SK-N-SH (cell line): ENCODE data around the gene ADAMTS10. TPM values are rescaled to one million over a fixed set of nuclear protein-coding genes. Genes with fewer than 3 reads are reported as not detected.

Source experiments
- CTCF ChIA-PET: fragments of 300-600, 350-600 bp; formaldehyde crosslinking; extraction: SDS; loops from one replicate; lab custom pipeline; 2021; lab: Yijun Ruan, JAX
- POLR2A ChIA-PET: fragments of 350-600 bp; sonication (Branson Sonifier 250); formaldehyde crosslinking; extraction: SDS; loops from one replicate; lab custom pipeline; 2020; ENCODE audit warnings: antibody characterized with exemption, inconsistent platforms; lab: Yijun Ruan, JAX
- DNase-seq: peaks from one replicate; pipeline ENCODE4 v3.0.0; 2012
- H2AFZ ChIP-seq: fragments of 200-600 bp; sonication (generic); 2 replicates; pipeline ENCODE4 v1.8.1; 2016; ENCODE audit warnings: antibody characterized with exemption, mild to moderate bottlenecking, low read depth
- H3F3A ChIP-seq: fragments of 200-600 bp; sonication (generic); replicated peaks from 2 replicates; pipeline ENCODE3; 2016; ENCODE audit warnings: antibody characterized with exemption, mild to moderate bottlenecking; ENCODE audit not compliant: insufficient read depth
- H3K27ac ChIP-seq, 2 experiments: fragments of 200-500 bp in 1 of 2; fragments of 200-600 bp in 1 of 2; sonication (Bioruptor generic) in 1 of 2; sonication (generic), shearing (Covaris generic) in 1 of 2; 2 replicates each; pipeline versions ENCODE4 v1.5.1 to v1.6.1; 2014 to 2016; ENCODE audit warnings: low read depth in 2 of 2, inconsistent platforms in 1 of 2, low read length in 1 of 2, mild to moderate bottlenecking in 1 of 2, mixed read lengths in 1 of 2
- H3K27me3 ChIP-seq: fragments of 200-600 bp; sonication (generic), shearing (Covaris generic); 2 replicates; pipeline ENCODE4 v1.6.1; 2016; ENCODE audit warnings: mixed run types; ENCODE audit not compliant: insufficient read depth
- H3K36me3 ChIP-seq, 2 experiments: fragments of 200-500 bp in 1 of 2; fragments of 200-600 bp in 1 of 2; sonication (Bioruptor generic) in 1 of 2; sonication (generic) in 1 of 2; replicated peaks in 1 of 2; 2 replicates each; pipeline versions ENCODE3 to v1.5.1; 2014 to 2016; ENCODE audit warnings: low read length in 1 of 2, mild to moderate bottlenecking in 1 of 2; ENCODE audit not compliant: insufficient read depth in 2 of 2, control insufficient read depth in 1 of 2
- H3K4me1 ChIP-seq, 2 experiments: fragments of 200-500 bp in 1 of 2; fragments of 200-600 bp in 1 of 2; sonication (Bioruptor generic) in 1 of 2; sonication (generic), shearing (Covaris generic) in 1 of 2; 2 replicates each; pipeline versions ENCODE4 v1.5.1 to v1.6.1; 2014 to 2016; ENCODE audit warnings: low read depth in 1 of 2, low read length in 1 of 2, mixed run types in 1 of 2; ENCODE audit not compliant: insufficient read depth in 2 of 2, control insufficient read depth in 1 of 2
- H3K4me2 ChIP-seq: fragments of 200-600 bp; sonication (generic), shearing (Covaris generic); 2 replicates; pipeline ENCODE4 v1.6.1; 2017; ENCODE audit warnings: mixed run types
- H3K4me3 ChIP-seq, 2 experiments: fragments of 200-500 bp in 1 of 2; fragments of 200-600 bp in 1 of 2; sonication (Bioruptor generic) in 1 of 2; sonication (generic), shearing (Covaris generic) in 1 of 2; 2 replicates each; pipeline versions ENCODE4 v1.5.1 to v1.8.1; 2014 to 2016; ENCODE audit warnings: low read depth in 2 of 2, inconsistent platforms in 1 of 2, low read length in 1 of 2, mild to moderate bottlenecking in 1 of 2, mixed read lengths in 1 of 2, moderate library complexity in 1 of 2
- H3K79me2 ChIP-seq: fragments of 200-600 bp; sonication (generic); 2 replicates; pipeline ENCODE4 v1.8.1; 2017; ENCODE audit warnings: mild to moderate bottlenecking; ENCODE audit not compliant: insufficient read depth
- H3K9ac ChIP-seq: fragments of 200-600 bp; sonication (generic); 2 replicates; pipeline ENCODE4 v1.6.1; 2017; ENCODE audit warnings: mixed run types
- H3K9me2 ChIP-seq: fragments of 200-600 bp; sonication (generic); 2 replicates; pipeline ENCODE4 v1.6.1; 2017; ENCODE audit warnings: mixed run types
- H3K9me3 ChIP-seq: fragments of 200-600 bp; sonication (generic); 2 replicates; pipeline ENCODE4 v1.6.1; 2017; ENCODE audit warnings: mixed run types, mild to moderate bottlenecking, moderate library complexity
- H4K20me1 ChIP-seq: fragments of 200-600 bp; sonication (generic); 2 replicates; pipeline ENCODE4 v1.6.1; 2017; ENCODE audit warnings: mild to moderate bottlenecking, mixed run types; ENCODE audit not compliant: insufficient read depth
- CTCF ChIP-seq: fragments of 200-600 bp; sonication (generic); IDR thresholded peaks from 2 replicates; pipeline ENCODE4 v1.6.1; 2017; ENCODE audit warnings: antibody characterized with exemption, mild to moderate bottlenecking, moderate library complexity
- ELF1 ChIP-seq: IDR thresholded peaks from 2 replicates; pipeline ENCODE4 v1.4.0; 2012
- GATA2 ChIP-seq: sonication (generic); formaldehyde crosslinking; IDR thresholded peaks from 2 replicates; pipeline ENCODE4 v1.5.0; 2020; ENCODE audit warnings: mild to moderate bottlenecking, missing genetic modification reagents
- MXI1 ChIP-seq: IDR thresholded peaks from 2 replicates; pipeline ENCODE4 v1.6.1; 2012; ENCODE audit warnings: mild to moderate bottlenecking, low read depth, low read length, improper control_type of control experiment
- PBX3 ChIP-seq: IDR thresholded peaks from 2 replicates; pipeline ENCODE4; 2012
- RAD21 ChIP-seq: IDR thresholded peaks from 2 replicates; pipeline ENCODE4 v1.6.1; 2012; ENCODE audit warnings: mild to moderate bottlenecking, low read length
- SIN3A ChIP-seq: IDR thresholded peaks from 2 replicates; pipeline ENCODE4 v1.6.1; 2012; ENCODE audit warnings: low read depth, mild to moderate bottlenecking, low read length, moderate library complexity, borderline replicate concordance
- SMC3 ChIP-seq: IDR thresholded peaks from 2 replicates; pipeline ENCODE4 v1.6.1; 2012; ENCODE audit warnings: low read depth, low read length, improper control_type of control experiment
- USF1 ChIP-seq: IDR thresholded peaks from 2 replicates; pipeline ENCODE4 v1.4.0; 2012; ENCODE audit warnings: low read depth, borderline replicate concordance
- WGBS: methylation state at CpG from one replicate; pipeline ENCODE4 v1.1.6; 2017; ENCODE audit warnings: low lambda C conversion rate; 5-methylcytosine and 5-hydroxymethylcytosine counted together
- polyA plus RNA-seq, 3 experiments: library from polyadenylated mRNA; depleted of rRNA; stranded (reverse); fragments of >200 nt; gene quantifications; 2 replicates each; pipeline ENCODE4 v1.2.3, GENCODE V29; 2012
- TF ChIP-seq, protein P1 (sequence below): IDR thresholded peaks from 2 replicates; pipeline ENCODE4 v1.4.0; 2012; ENCODE audit warnings: low read depth, borderline replicate concordance

Gene ADAMTS10
- polyA plus RNA-seq, 1 of the 3 experiments (the other 2 are of a cell fraction), result 3.6 TPM

DNA sequence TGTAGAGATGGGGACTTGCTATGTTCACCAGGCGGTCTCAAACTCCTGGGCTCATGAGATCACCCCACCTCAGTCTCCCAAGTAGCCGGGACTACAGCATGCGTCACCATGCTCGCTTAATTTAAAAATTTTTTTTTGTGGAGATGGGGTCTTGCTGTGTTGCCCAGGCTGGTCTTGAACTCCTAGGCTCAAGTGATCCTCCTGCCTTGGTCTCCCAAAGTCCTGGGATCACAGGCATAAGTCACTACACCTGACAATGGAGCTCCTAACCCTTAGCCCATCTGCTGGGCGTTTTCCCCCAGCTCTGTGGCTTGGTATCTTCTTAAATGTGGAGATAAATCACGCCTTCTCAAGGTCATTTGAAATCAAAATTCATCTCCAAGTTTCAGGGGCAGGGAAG lies 6.3 kb upstream of the ADAMTS10 start:
- Histone ChIP-seq H3K27me3 (peaks cover 53% of the 10 kb centered on the region; the same call in 1 of the 2 replicates), H3K9me3 (no peaks in the 10 kb centered on the region), H3K4me2 (no peak overlapping the region), H3K4me1 (no peaks in the 10 kb centered on the region; a peak in 1 of 4 replicates), H3K9ac (no peak overlapping the region), H3K27ac (no peak overlapping the region), H3F3A (peaks cover 3% of the 10 kb centered on the region), H3K79me2 (no peaks in the 10 kb centered on the region), H4K20me1 (no peaks in the 10 kb centered on the region), H2AFZ (no peak overlapping the region), H3K9me2 (no peaks in the 10 kb centered on the region), H3K4me3 (no peak overlapping the region), H3K36me3 (no peaks in the 10 kb centered on the region)
- no peak for DNase-seq
- POLR2A ChIA-PET, result no interaction called here
- CTCF ChIA-PET, result interaction anchor here (1.1 to 13.7 kb wide), 5 partner anchors 13 to 102 kb away, joined by 3 to 112 read pairs (median 17); partner anchors contain the start of gene MYO1F
- TF ChIP-seq GATA2 (CRISPR knock-in tag), result no peak
- no peak for TF ChIP-seq RAD21
- TF ChIP-seq PBX3, result no peak
- 21% methylated on average over 6 of the region's 6 CpGs for WGBS

DNA sequence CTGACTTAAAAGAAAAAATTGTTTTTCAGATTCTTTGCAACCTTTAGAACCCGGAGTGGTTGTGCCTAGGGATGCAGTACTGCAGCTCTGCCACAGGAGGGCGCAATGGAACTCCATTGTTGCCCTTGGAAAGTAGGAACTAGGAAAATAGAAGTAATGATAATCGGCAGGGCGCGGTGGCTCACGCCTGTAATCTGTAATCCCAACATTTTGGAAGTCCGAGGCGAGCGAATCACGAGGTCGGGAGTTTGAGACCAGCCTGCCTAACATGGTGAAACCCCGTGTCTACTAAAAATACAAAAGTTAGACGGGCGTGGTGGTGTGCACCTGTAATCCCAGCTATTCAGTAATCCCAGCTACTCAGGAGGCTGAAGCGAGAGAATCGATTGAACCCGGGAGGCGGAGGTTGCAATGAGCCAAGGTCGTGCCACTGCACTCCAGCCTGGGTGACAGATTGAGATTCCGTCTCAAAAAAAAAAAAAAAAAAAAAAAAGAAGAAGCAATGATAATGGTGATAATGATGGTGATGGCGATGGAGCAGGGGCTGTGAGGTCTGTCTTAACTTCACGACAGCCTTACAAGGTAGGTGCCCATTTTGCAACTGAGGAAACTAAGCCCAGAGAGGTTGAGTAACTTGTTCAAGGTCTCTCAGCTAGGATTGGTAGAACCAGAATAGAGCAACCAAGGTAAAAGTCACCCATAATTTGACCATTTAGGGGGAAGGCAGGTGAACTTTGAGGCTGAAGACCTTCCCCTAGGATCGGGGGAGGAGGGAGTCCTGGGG lies 5.5 kb upstream of the ADAMTS10 start:
- POLR2A ChIA-PET, result no interaction called here
- no peak overlapping the region for H3K4me2 ChIP-seq

More for the DNA sequence above, 5.5 kb upstream of the ADAMTS10 start:
- DNase-seq, result peak; percentile 68
- Histone ChIP-seq H3K79me2 (no peaks in the 10 kb centered on the region), H3K9me3 (no peaks in the 10 kb centered on the region), H3K4me1 (no peaks in the 10 kb centered on the region; a peak in 2 of 4 replicates), H3K27me3 (peaks cover 47% of the 10 kb centered on the region; the same call in 1 of the 2 replicates), H3K9me2 (no peaks in the 10 kb centered on the region), H3K9ac (no peak overlapping the region), H3K36me3 (no peaks in the 10 kb centered on the region), H2AFZ (no peak overlapping the region), H3K4me3 (no peak overlapping the region; a peak in 1 of 4 replicates), H3F3A (peaks cover 3% of the 10 kb centered on the region), H4K20me1 (no peaks in the 10 kb centered on the region), H3K27ac (no peak overlapping the region)
- CTCF ChIA-PET, result interaction anchor here (0.6 to 13.7 kb wide), 10 partner anchors 12 to 459 kb away, joined by 3 to 112 read pairs (median 4); partner anchors contain the start of gene MYO1F
- TF ChIP-seq SIN3A, result no peak
- TF ChIP-seq, protein P1, sequence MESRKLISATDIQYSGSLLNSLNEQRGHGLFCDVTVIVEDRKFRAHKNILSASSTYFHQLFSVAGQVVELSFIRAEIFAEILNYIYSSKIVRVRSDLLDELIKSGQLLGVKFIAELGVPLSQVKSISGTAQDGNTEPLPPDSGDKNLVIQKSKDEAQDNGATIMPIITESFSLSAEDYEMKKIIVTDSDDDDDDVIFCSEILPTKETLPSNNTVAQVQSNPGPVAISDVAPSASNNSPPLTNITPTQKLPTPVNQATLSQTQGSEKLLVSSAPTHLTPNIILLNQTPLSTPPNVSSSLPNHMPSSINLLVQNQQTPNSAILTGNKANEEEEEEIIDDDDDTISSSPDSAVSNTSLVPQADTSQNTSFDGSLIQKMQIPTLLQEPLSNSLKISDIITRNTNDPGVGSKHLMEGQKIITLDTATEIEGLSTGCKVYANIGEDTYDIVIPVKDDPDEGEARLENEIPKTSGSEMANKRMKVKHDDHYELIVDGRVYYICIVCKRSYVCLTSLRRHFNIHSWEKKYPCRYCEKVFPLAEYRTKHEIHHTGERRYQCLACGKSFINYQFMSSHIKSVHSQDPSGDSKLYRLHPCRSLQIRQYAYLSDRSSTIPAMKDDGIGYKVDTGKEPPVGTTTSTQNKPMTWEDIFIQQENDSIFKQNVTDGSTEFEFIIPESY, result no peak
- no peak for TF ChIP-seq MXI1
- no peak for TF ChIP-seq ELF1
- peak; percentile 64 for TF ChIP-seq RAD21
- TF ChIP-seq SMC3, result peak; percentile 73
- TF ChIP-seq USF1, result no peak
- TF ChIP-seq CTCF, result peak; percentile 97
- 9% methylated on average over 23 of the region's 23 CpGs for WGBS
